HepG2 (cell line): ENCODE results near the gene FYTTD1. TPM values are rescaled to one million over a fixed set of nuclear protein-coding genes. Genes with fewer than 3 reads are reported as not detected.

ENCODE experiments used
- ATAC-seq: fragments of 200-7000 bp; cut with Tn5 transposase; 3 replicates; pipeline ENCODE4 v1.9.1; 2020; ENCODE audit warnings: mild to moderate bottlenecking, moderate library complexity
- BruUV-seq: library from RNA; stranded (reverse); fragments of 400-500 nt; replicated peaks from 2 replicates; lab custom pipeline; 2021; lab: Mats Ljungman, UMichigan
- CTCF ChIA-PET: fragments of 300-600 bp; formaldehyde crosslinking; extraction: SDS; loops from one replicate; lab custom pipeline; 2021; ENCODE audit warnings: low total read pairs, inconsistent platforms, low intra/inter-chr PET ratio; lab: Yijun Ruan, JAX
- POLR2A ChIA-PET: fragments of 350-600 bp; sonication (Branson Sonifier 250); formaldehyde crosslinking; loops from one replicate; lab custom pipeline; 2020; ENCODE audit warnings: antibody characterized with exemption, inconsistent platforms; lab: Yijun Ruan, JAX
- DNase-seq: peaks from one replicate; pipeline ENCODE4 v3.0.0-alpha.2; 2015; ENCODE audit warnings: low spot score
- FAIRE-seq: peaks from 3 replicates; lab custom pipeline; 2011; peaks lifted over from hg19 to GRCh38; lab: Jason Lieb, UNC
- H2AFZ ChIP-seq: one replicate; pipeline ENCODE4 v1.6.1; 2011; ENCODE audit warnings: low read length, inconsistent platforms
- H3K27ac ChIP-seq: fragments of 300-600 bp; 3 replicates; pipeline ENCODE4 v1.8.0; 2011; ENCODE audit warnings: mixed run types, mild to moderate bottlenecking, mixed read lengths, low read length, inconsistent platforms; ENCODE audit not compliant: insufficient read depth; ENCODE audit errors: extremely low read length
- H3K27me3 ChIP-seq, 2 experiments: fragments of 200-600 bp in 1 of 2; 2 replicates in 1 of 2; 3 replicates in 1 of 2; pipeline versions ENCODE4 v1.6.0 to v1.8.0; 2011; ENCODE audit warnings: low read length in 2 of 2, mild to moderate bottlenecking in 2 of 2, moderate library complexity in 2 of 2, inconsistent platforms in 1 of 2; ENCODE audit not compliant: insufficient read depth in 2 of 2, control insufficient read depth in 1 of 2
- H3K36me3 ChIP-seq, 2 experiments: fragments of 200-600 bp in 1 of 2; replicated peaks in 1 of 2; 2 replicates in 1 of 2; 3 replicates in 1 of 2; pipeline versions ENCODE4 v1.5.1 to v1.8.0; 2011; ENCODE audit warnings: low read length in 2 of 2, inconsistent platforms in 1 of 2; ENCODE audit not compliant: insufficient read depth in 2 of 2, control insufficient read depth in 1 of 2
- H3K4me1 ChIP-seq: 2 replicates; pipeline ENCODE4 v1.5.1; 2012; ENCODE audit warnings: low read length, inconsistent platforms; ENCODE audit not compliant: insufficient read depth
- H3K4me2 ChIP-seq: 2 replicates; pipeline ENCODE4 v1.6.0; 2011; ENCODE audit warnings: low read depth, low read length, inconsistent platforms
- H3K4me3 ChIP-seq, 3 experiments: fragments of 200-600 bp in 1 of 3; sonication (generic), shearing (Covaris generic) in 1 of 3; replicated peaks in 1 of 3; 2 replicates each; pipeline ENCODE4 v1.5.1; 2011 to 2016; ENCODE audit warnings: low read length in 3 of 3, inconsistent platforms in 2 of 3, low read depth in 2 of 3, mild to moderate bottlenecking in 2 of 3, control low read depth in 1 of 3, mixed read lengths in 1 of 3; ENCODE audit not compliant: insufficient read depth in 1 of 3
- H3K79me2 ChIP-seq: one replicate; pipeline ENCODE4 v1.6.1; 2011; ENCODE audit warnings: low read length, inconsistent platforms; ENCODE audit not compliant: insufficient read depth
- H3K9ac ChIP-seq: 2 replicates; pipeline ENCODE4 v1.6.0; 2011; ENCODE audit warnings: mild to moderate bottlenecking, low read depth, low read length, inconsistent platforms; ENCODE audit not compliant: insufficient read depth
- H3K9me3 ChIP-seq: 2 replicates; pipeline ENCODE4 v1.5.1; 2012; ENCODE audit warnings: mild to moderate bottlenecking, low read length
- H4K20me1 ChIP-seq: 2 replicates; pipeline ENCODE4 v1.6.0; 2011; ENCODE audit warnings: inconsistent platforms, mild to moderate bottlenecking, low read length, moderate library complexity; ENCODE audit not compliant: insufficient read depth
- CREM ChIP-seq, 2 experiments: sonication (generic) in 1 of 2; formaldehyde crosslinking in 1 of 2; IDR thresholded peaks; 2 replicates each; pipeline versions ENCODE4 v1.4.0 to v1.6.1; 2016 to 2020; ENCODE audit warnings: antibody characterized with exemption in 1 of 2, mild to moderate bottlenecking in 1 of 2, missing genetic modification reagents in 1 of 2
- CSRNP1 ChIP-seq: sonication (generic); formaldehyde crosslinking; IDR thresholded peaks from 2 replicates; pipeline ENCODE4 v1.8.1; 2023; ENCODE audit warnings: mild to moderate bottlenecking, missing genetic modification reagents
- EP300 ChIP-seq, 3 experiments: sonication (generic) in 1 of 3; formaldehyde crosslinking in 1 of 3; IDR thresholded peaks; 2 replicates each; pipeline versions ENCODE4 v1.5.1 to v1.6.1; 2011 to 2020; ENCODE audit warnings: low read depth in 2 of 3, low read length in 2 of 3, borderline replicate concordance in 1 of 3, improper control_type of control experiment in 1 of 3, mild to moderate bottlenecking in 1 of 3, missing genetic modification reagents in 1 of 3, moderate library complexity in 1 of 3
- FOXC1 ChIP-seq: sonication (generic); formaldehyde crosslinking; IDR thresholded peaks from 2 replicates; pipeline ENCODE4 v1.8.0; 2022; ENCODE audit warnings: mild to moderate bottlenecking, missing genetic modification reagents, borderline replicate concordance
- FOXP1 ChIP-seq, 2 experiments: fragments of 450-650 bp in 1 of 2; IDR thresholded peaks; 2 replicates each; pipeline ENCODE4 v1.6.1; 2017 to 2018; ENCODE audit warnings: antibody characterized with exemption in 1 of 2
- GRHL1 ChIP-seq: sonication (generic); formaldehyde crosslinking; conservative IDR thresholded peaks from 2 replicates; pipeline ENCODE4 v1.8.0; 2022; ENCODE audit warnings: missing genetic modification reagents
- GTF2F1 ChIP-seq: fragments of 150-350 bp; IDR thresholded peaks from 2 replicates; pipeline ENCODE4 v1.6.1; 2014; ENCODE audit warnings: low read length
- MED1 ChIP-seq: sonication (generic); formaldehyde crosslinking; IDR thresholded peaks from 2 replicates; pipeline ENCODE4 v1.4.0; 2020; ENCODE audit warnings: missing genetic modification reagents
- MXD3 ChIP-seq: IDR thresholded peaks from 2 replicates; pipeline ENCODE4 v1.6.1; 2016; ENCODE audit warnings: mild to moderate bottlenecking, missing biosample characterization, missing genetic modification reagents
- NONO ChIP-seq, 2 experiments: fragments of 450-650 bp in 1 of 2; sonication (generic) in 1 of 2; formaldehyde crosslinking in 1 of 2; IDR thresholded peaks in 1 of 2; conservative IDR thresholded peaks in 1 of 2; 2 replicates each; pipeline versions ENCODE4 v1.6.1 to v1.8.0; 2017 to 2022; ENCODE audit warnings: mild to moderate bottlenecking in 1 of 2, missing genetic modification reagents in 1 of 2, moderate library complexity in 1 of 2
- ZNF713 ChIP-seq: sonication (generic); formaldehyde crosslinking; IDR thresholded peaks from 2 replicates; pipeline ENCODE4 v1.4.0; 2020; ENCODE audit warnings: mild to moderate bottlenecking, missing genetic modification reagents
- ZNF747 ChIP-seq: sonication (generic); formaldehyde crosslinking; IDR thresholded peaks from 2 replicates; pipeline ENCODE4 v1.8.1; 2023; ENCODE audit warnings: missing genetic modification reagents, mild to moderate bottlenecking, borderline replicate concordance
- WGBS: methylation state at CpG from one replicate; pipeline ENCODE4 v1.1.6; 2017; ENCODE audit warnings: low lambda C conversion rate; 5-methylcytosine and 5-hydroxymethylcytosine counted together
- in situ Hi-C: cut with HindIII; loops from 2 replicates; pipeline ENCODE4 v1.10.0; 2017; ENCODE audit warnings: low pct_unique_long_range_greater_than_20kb; ENCODE audit not compliant: extremely low pct_ligation_motif_present
- intact Hi-C: fragments of 100-400 bp; cut with micrococcal nuclease; formaldehyde crosslinking; loops from one replicate; pipeline ENCODE4 v1.10.0; 2022; ENCODE audit not compliant: unreplicated experiment
- polyA plus RNA-seq, 8 experiments: library from polyadenylated mRNA; depleted of rRNA in 3 of 8; stranded (reverse) in 7 of 8; unstranded in 1 of 8; fragments of >200 nt; fragmentation: Illumina TruSeq in 4 of 8; extraction: Trizol in 4 of 8; gene quantifications; 2 replicates each; pipeline versions ENCODE4 v1.2.1 to v1.2.3, GENCODE V29; 2011 to 2016; ENCODE audit warnings: low read depth in 4 of 8, missing spikeins in 1 of 8, mixed read lengths in 1 of 8; ENCODE audit not compliant: insufficient read depth in 1 of 8
- total RNA-seq, 5 experiments: library from RNA; depleted of rRNA; stranded (reverse); fragments of >200 nt; fragmentation: Illumina TruSeq; extraction: Trizol; gene quantifications; 2 replicates each; pipeline ENCODE4 v1.2.3, GENCODE V29; 2016; ENCODE audit warnings: low read depth in 1 of 5

FYTTD1 gene
- total and polyA plus RNA-seq, 2 of the 13 experiments (the other 11 are each of a cell fraction or from before 2014, with no cell fraction given): 6.5 to 28.8 TPM

- TF ChIP-seq CSRNP1 (CRISPR knock-in tag) (no peak), CREM (IDR thresholded peaks at IDR 0.05) (no peak), CREM (CRISPR knock-in tag; IDR thresholded peaks at IDR 0.05) (no peak), FOXC1 (CRISPR knock-in tag) (no peak), ZNF747 (no peak), ZNF713 (CRISPR knock-in tag) (no peak)
Observed at GRCh38 chr3:197711973-197712707, 37.5 kb upstream of the FYTTD1 start (continued).

- Histone ChIP-seq H3K27me3 (no peaks in the 10 kb centered on the region), H3K9ac (no peak overlapping the region), H3K9me3 (no peaks in the 10 kb centered on the region), H3K4me1 (peaks cover 7% of the 10 kb centered on the region; the same call in 1 of the 2 replicates), H2AFZ (no peak overlapping the region), H4K20me1 (no peaks in the 10 kb centered on the region), H3K27ac (no peak overlapping the region), H3K4me2 (no peak overlapping the region), H3K79me2 (no peaks in the 10 kb centered on the region), H3K4me3 (no peak overlapping the region), H3K36me3 (0 out of 5 replicates have a peak, but pooled peaks cover 1 to 7% of the 10 kb centered on the region in 2 experiments)
- POLR2A ChIA-PET: no interaction called here
- intact Hi-C loops (no loop called here), in situ Hi-C loops (no loop called here)
- WGBS: 88% methylated on average over 4 of the region's 4 CpGs
- TF ChIP-seq MED1 (CRISPR knock-in tag) (no peak), EP300 (IDR thresholded peaks at IDR 0.05; ENCODE audit: low read depth in 2 of 2, low read length in 2 of 2) (no peak), EP300 (CRISPR knock-in tag; IDR thresholded peaks at IDR 0.05; ENCODE audit: borderline replicate concordance) (no peak), FOXP1 (IDR thresholded peaks at IDR 0.05) (no peak), FOXP1 (CRISPR knock-in tag; IDR thresholded peaks at IDR 0.05) (no peak), NONO (IDR thresholded peaks at IDR 0.05) (no peak), NONO (CRISPR knock-in tag; conservative IDR thresholded peaks at IDR 0.05) (no peak), MXD3 (CRISPR knock-in tag) (no peak), GRHL1 (CRISPR knock-in tag) (no peak), GTF2F1 (no peak)
- no peak for DNase-seq
- no peak for FAIRE-seq
- CTCF ChIA-PET: no interaction called here
- no TSS peak for BruUV-seq
- no peak for ATAC-seq
Observed at GRCh38 chr3:197713477-197713822, 36.2 kb upstream of the FYTTD1 start.
